Stimulated activated naive CD4-positive, alpha-beta T cell treated with Interleukin-2 at 50 U/mL for 16 hours (primary cell): ENCODE results near the gene RASL12.
"Not testable (repeated sequence)": the region's sequence is repeated elsewhere in the genome, so short reads cannot be mapped to it uniquely, and the experiment has no call there.

Source experiments
- DNase-seq: peaks from one replicate; lab custom pipeline; 2025; lab: John Stamatoyannopoulos, UW

RASL12 gene, protein sequence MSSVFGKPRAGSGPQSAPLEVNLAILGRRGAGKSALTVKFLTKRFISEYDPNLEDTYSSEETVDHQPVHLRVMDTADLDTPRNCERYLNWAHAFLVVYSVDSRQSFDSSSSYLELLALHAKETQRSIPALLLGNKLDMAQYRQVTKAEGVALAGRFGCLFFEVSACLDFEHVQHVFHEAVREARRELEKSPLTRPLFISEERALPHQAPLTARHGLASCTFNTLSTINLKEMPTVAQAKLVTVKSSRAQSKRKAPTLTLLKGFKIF

GRCh38 chr15:65067645-65068402, at the start of gene RASL12:
TSS of gene RASL12 (minus strand) at chr15:65067991. CDS start at chr15:65067835, 156 bp downstream.
- DNase-seq = no peak

DNA sequence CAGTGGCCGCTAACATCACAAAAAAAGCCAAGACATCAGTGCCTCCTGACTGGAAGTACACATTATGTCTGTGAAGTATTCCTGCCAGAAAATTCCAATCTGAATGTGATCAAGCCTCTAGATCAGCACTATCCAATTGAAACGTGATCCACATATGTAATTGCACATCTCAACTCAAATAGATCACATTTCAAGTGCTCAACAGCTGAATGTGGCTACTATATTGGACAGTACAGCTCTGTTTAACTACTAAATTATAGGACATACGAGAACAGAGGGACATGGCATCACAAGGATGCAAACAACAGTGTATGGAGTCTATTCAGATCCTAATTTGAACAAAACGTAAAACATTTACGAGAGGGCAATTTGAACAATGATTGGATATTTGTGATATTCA, 47.8 kb upstream of the RASL12 start:
- no peak for DNase-seq

DNA sequence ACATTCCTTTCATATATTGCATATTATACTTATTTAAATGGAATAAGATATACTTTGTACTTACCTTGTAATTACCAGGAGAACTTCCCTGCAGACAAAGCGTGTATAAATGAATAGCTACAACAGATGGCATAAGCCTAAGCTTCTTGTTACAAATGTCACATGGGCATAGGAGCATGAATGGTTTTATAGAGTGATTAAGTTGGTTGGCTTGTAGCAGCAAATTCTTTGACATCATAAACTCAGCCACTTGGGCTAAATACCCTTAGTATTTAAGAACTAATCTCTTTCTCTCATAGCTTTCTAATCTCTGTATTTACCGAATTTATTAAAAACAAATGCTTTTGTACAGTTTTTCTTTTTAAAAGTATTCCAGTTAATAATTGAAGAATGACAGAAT, 47.3 kb upstream of the RASL12 start, which contains the start of gene UBAP1L:
Gene UBAP1L, minus strand, starts transcription at position 115 of the 400 bp plus-strand sequence. CDS start 8,985 bp downstream, outside the sequence.
- DNase-seq = no peak

DNA sequence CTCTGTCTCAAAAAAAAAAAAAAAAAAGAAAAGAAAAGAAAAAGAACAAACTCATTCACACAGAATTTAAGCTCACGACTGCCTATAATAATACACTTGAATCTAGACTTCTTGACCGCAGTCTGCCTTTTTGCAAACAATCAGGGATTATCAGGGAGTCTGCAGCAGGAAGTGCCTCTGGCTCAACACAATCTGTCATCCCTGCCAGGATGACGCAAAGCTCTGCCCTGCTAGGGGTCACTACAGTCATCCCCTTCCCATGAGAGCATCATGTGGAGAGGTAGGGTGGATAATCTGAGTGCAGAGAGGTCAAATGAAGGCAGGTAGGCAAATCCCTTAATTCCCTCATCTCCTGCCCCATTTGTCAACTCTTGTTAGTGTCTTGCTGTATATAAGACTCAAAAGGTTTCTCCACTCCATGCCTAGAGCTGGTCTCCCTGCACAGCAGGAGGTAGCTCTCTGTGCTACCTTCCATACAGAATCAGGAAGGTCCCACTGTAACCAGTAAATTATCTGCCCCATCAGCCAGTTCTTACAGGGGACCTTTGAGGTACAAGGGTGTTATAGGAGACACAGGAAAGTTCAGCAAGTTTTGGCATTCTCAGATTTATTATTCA, 43.0 kb upstream of the RASL12 start:
- no peak for DNase-seq

DNA sequence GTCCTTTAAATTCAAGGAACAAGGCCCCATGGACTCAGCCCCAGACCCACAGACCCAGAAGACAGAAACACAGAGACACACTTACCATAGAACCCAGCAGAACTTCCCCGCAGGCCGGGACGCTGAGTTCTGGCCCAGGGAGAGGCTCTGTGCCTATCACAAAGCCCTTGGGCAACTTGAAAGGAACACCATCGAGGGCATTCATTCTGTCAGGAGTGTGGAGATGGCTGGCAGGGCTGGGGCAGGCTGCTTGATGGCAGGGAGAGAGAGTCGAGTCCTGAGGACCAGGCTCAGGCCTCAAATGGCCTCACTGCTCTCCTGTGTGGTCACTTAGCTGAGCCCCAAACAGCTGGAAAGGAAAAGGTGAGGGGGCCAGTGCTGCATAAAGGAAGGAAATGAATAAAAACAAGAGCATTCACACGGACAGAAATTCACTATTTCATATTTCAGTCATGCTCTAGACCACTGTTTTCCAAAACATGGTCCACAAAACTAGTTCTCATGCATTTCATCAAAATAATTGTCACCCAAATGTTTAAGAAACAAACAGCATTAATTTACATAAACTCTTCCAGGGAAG, 38.3 kb upstream of the RASL12 start:
- DNase-seq = no peak

DNA sequence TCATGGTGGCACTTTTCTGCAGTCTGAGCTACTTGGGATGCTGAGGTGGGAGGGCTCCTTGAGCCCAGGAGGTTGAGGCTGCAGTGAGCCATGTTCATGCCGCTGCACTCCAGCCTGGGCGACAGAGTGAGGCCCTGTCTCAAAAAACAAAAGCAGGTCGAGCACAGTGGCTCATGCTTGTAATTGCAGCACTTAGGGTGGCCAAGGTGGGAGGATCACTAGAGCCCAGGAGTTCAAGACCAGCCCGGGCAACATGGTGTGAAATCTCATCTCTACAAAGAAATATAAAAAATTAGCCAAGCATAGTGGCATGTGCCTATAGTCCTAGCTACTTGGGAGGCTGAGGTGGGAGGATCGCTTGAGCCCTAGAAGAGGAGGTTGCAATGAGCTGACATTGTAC, 37.2 kb upstream of the RASL12 start:
- DNase-seq = no peak

DNA sequence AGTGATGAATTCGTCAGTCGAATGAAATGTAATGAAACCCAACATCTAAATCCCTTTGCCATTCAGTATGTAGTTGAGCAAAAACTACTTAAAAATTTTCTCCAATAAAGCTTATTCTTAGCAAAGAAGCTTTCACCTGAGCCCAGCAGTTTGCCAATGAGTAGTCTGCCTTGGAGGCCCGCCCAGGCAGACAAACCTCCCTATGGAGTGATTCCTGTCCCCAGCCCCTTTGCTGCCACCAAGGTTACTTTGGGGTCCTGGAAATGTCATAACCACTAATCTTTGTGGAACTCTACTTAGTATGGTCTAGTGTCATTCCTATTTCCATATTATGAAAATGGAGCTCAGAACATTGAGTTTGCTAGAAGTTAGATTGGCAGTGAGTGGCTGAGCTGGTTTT, 35.1 kb upstream of the RASL12 start:
- DNase-seq = no peak

DNA sequence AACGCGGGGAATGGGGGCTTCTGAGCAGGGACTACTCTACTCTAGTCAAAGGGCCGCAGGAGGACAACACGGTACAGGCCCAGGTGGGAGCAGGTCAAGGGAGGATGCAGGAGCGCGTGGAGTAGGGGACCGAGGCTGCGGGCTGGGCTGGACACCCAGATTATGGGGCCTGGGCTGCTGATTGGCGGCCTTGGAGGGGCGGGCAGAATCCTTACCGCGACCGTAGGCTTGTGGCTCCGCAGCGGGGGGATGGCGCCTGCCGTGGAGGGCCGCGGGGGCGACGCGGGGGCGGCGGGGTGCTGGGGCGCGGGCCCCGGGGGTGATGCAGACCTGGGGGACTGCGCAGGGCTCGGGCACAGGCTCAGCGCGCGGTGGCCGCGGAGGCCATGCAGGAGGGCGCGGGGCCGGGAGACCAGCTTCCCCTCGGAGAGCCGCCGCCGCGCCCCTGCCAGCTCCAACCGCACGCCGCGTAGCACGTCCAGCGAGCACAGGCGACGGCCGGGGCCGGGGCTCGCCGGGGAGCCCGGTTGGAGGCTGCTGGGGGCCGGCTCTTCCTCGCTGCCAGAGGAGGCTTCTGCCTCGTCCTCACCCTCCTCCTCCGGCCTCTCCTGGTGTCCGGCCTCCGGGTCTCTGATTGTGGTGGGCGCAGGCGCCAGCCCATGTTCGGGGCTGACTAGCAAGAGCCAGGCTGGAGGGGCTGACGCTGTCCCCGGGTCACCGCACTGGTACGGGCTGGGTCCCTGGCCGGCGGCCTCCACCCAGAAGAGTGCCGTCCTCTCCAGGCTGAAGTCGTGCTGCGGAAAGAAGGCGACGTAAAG, 34.3 kb upstream of the RASL12 start:
- DNase-seq = no peak

DNA sequence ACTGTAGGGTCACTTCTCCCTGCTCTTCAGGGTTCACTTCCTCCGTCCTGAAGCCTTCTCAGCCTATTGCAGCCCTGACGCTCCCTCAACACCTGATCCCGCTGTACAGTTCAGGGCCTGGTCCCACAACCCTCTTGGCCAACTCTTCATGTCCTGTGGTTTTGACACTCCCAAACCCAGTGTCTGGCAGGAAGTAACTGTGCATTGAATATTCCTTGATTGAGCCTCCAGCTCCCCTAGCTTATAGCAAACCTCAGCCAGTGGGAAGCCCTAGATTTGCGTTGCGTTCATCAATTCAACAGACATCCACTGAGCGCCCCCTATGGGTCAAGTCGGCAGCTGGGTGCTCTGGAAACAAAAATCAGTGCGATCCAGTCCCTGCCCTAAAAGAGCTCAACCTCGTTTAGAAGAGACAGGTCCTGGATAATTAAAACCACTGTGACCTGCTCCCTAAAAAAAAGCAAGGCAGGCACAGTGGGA, 33.7 kb upstream of the RASL12 start:
- peak; percentile 20 for DNase-seq

GRCh38 chr15:65100442-65100841, 32.7 kb upstream of the RASL12 start:
- no peak for DNase-seq

- DNase-seq = not testable (repeated sequence)
Observed at GRCh38 chr15:65099801-65100200, 32.0 kb upstream of the RASL12 start.

DNA sequence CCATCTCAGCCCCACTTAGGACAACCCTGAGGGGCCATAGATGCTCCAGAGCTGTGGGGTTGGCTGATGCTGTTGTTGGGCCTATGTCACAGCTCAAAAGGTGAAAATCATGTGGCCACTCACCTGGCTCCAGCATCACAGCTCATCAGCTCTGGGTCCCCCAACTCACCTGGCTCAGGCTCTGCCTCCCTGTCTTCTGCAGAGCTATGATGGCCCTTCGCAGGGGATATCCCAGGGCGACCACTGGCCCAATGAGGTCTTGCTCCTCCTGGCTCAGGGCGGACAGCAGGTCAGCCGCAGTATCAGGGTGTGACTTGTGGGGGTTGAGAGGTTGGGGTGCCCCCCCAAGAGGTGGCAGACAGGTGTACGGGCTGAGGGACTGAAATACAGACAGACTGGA, 31.5 kb upstream of the RASL12 start:
- DNase-seq = no peak

DNA sequence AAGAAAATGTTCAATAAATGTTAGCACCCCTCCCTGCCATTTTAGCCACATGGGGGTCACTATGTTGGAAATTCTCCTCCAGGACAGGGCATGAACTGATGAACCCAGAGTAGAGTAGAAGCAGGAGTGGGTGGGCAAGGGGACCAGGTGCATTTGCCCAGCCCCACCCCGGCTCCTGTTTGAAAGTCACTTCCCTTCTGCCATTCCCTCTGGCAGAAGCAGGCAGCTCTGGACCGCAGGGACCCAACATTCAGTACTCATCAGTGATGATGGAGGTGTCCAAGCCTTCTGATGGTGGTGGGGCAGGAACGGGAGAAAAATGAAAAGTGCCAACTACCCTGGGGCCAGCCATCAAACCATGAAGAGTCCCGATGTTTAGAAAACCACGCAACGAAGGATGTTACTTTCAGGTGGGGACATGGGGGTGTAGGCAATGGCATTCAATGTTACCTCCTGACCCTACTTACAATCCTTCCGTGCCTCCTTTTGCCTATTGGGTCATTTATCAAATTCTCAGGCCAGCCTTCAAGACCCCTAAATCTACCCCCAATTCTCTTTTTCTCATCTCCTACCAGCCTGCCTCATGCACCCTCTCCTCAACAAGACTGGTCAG, 30.0 kb upstream of the RASL12 start:
- DNase-seq = no peak

DNA sequence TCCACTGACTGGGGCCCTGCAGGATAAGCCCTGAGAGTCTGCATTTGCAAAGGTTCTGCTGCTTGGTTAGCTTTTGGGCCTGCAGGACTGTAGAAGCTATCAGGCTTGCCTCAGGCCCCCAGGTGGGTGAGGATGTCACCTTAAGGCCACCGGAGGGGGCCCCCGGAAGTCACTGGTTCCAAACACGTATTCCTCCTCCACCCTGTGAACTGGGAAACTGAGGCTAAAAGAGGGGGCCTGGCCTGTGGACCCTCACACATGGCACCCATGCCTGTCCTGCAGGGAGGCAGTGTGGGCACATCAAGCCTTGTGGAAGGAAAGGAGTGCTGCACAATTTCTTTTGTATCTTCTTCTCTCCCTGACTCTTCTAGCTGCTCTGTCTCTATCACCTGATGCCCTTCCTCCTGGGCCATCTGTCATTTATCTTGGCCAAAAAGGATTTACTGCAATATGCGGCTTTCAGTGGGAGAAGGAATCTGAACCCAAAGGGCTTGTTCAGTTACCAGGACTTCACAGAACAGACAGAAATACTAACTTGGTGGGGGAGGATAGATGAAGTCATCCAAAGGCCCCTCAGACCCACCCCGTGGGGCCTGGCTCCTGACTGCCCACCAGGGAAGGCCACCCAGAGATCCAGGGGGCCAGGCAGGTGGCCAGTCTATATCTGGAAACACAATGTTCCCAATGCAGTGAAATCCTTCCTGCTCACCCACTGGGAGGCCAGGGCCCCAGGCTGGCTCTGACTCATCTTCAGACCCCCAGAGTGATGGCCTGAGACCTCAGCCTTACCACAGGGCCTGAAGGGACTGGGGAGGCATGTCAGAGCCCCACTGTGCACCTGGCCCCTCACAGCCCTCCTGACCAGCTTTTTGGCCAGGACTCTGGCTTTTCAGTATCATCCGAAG, 28.9 kb upstream of the RASL12 start:
- DNase-seq = no peak

DNA sequence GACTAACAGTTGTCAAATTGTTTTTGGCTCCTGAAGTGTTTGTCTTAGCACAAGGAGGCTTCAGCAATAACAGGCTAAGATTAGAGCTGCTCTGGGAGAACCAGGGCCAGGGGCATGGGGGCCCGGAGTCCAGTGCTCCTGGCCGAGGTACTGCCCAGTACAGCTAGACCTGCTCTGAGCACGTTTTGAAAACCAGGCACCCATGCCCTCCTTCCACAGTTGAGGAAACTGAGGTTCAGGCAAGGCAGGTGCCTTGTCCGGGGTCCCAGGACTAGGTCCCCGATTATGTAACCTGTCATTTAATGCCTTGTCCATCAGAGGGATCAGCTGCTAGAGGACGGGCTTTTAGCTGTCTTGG, 27.9 kb upstream of the RASL12 start:
- no peak for DNase-seq

GRCh38 chr15:65095011-65095746, 27.4 kb upstream of the RASL12 start:
- DNase-seq = no peak

GRCh38 chr15:65094294-65094995, 26.7 kb upstream of the RASL12 start:
- no peak for DNase-seq

GRCh38 chr15:65093793-65094170, 26.0 kb upstream of the RASL12 start:
- DNase-seq = not testable (repeated sequence)
